OCI-LY7 (cell line): Measurements from ENCODE around the gene CDH6. TPM values are rescaled to one million over a fixed set of nuclear protein-coding genes. Genes with fewer than 3 reads are reported as not detected.

Source experiments
- BruUV-seq: library from RNA; stranded (reverse); fragments of 400-500 nt; replicated peaks from 2 replicates; lab custom pipeline; 2021; lab: Mats Ljungman, UMichigan
- CTCF ChIA-PET: fragments of 300-600 bp; sonication (Branson Sonifier 250); formaldehyde crosslinking; loops from one replicate; lab custom pipeline; 2022; ENCODE audit warnings: antibody characterized with exemption; ENCODE audit not compliant: unreplicated experiment; lab: Charles Lee
- POLR2A ChIA-PET: fragments of 300-600 bp; sonication (Branson Sonifier 250); formaldehyde crosslinking; loops from one replicate; lab custom pipeline; 2022; ENCODE audit warnings: antibody characterized with exemption; lab: Charles Lee
- DNase-seq: peaks from one replicate; pipeline ENCODE4 v3.0.0-alpha.2; 2015; ENCODE audit warnings: low spot score
- H2AFZ ChIP-seq: fragments of 200-600 bp; sonication (generic), shearing (Covaris generic); 2 replicates; pipeline ENCODE4 v1.6.1; 2014; ENCODE audit warnings: mild to moderate bottlenecking, antibody characterized with exemption, low read length, moderate library complexity
- H3K27ac ChIP-seq: fragments of 200-600 bp; sonication (generic); 2 replicates; pipeline ENCODE4 v1.5.1; 2014; ENCODE audit warnings: mixed run types, low read depth, mild to moderate bottlenecking, moderate library complexity, low read length, inconsistent platforms; ENCODE audit not compliant: poor library complexity, severe bottlenecking
- H3K36me3 ChIP-seq: fragments of 200-600 bp; sonication (generic); 2 replicates; pipeline ENCODE4 v1.6.1; 2014; ENCODE audit warnings: mild to moderate bottlenecking, antibody characterized with exemption, low read length, moderate library complexity, mixed read lengths; ENCODE audit not compliant: insufficient read depth
- H3K4me1 ChIP-seq: fragments of 200-600 bp; sonication (generic); 2 replicates; pipeline ENCODE4 v1.5.1; 2014; ENCODE audit warnings: mild to moderate bottlenecking, low read length; ENCODE audit not compliant: insufficient read depth, poor library complexity, severe bottlenecking
- H3K4me2 ChIP-seq: fragments of 200-600 bp; sonication (generic); 2 replicates; pipeline ENCODE4 v1.6.1; 2014; ENCODE audit warnings: mild to moderate bottlenecking, low read length
- H3K4me3 ChIP-seq: fragments of 200-600 bp; sonication (generic); 2 replicates; pipeline ENCODE4 v1.5.1; 2014; ENCODE audit warnings: mild to moderate bottlenecking, low read depth, low read length; ENCODE audit not compliant: poor library complexity, severe bottlenecking
- H3K79me2 ChIP-seq: fragments of 200-600 bp; sonication (generic); 2 replicates; pipeline ENCODE4 v1.6.1; 2016; ENCODE audit warnings: low read depth, mild to moderate bottlenecking, low read length, moderate library complexity, mixed read lengths; ENCODE audit not compliant: insufficient read depth
- H3K9me2 ChIP-seq: fragments of 200-600 bp; sonication (generic); 2 replicates; pipeline ENCODE4 v1.6.1; 2016; ENCODE audit warnings: mild to moderate bottlenecking, low read length, mixed read lengths; ENCODE audit not compliant: insufficient read depth
- H3K9me3 ChIP-seq: fragments of 200-600 bp; sonication (generic); 2 replicates; pipeline ENCODE4 v1.6.1; 2014; ENCODE audit warnings: mild to moderate bottlenecking, mixed run types, low read length, mixed read lengths
- H4K20me1 ChIP-seq: fragments of 200-600 bp; sonication (generic); 2 replicates; pipeline ENCODE4 v1.6.1; 2014; ENCODE audit warnings: mild to moderate bottlenecking, antibody characterized with exemption, low read length, moderate library complexity, mixed read lengths; ENCODE audit not compliant: insufficient read depth
- CTCF ChIP-seq: fragments of 200-600 bp; sonication (generic); conservative IDR thresholded peaks from 2 replicates; pipeline ENCODE4 v1.5.1; 2014; ENCODE audit warnings: mild to moderate bottlenecking, antibody characterized with exemption, low read length, moderate library complexity, mixed read lengths
- EZH2phosphoT487 ChIP-seq: fragments of 200-600 bp; sonication (generic); IDR thresholded peaks from 2 replicates; pipeline ENCODE4 v1.6.1; 2018; ENCODE audit warnings: low read depth, borderline replicate concordance, mild to moderate bottlenecking, mixed run types, antibody characterized with exemption, low read length, moderate library complexity, mixed read lengths
- intact Hi-C: fragments of 100-400 bp; cut with micrococcal nuclease; formaldehyde crosslinking; loops from one replicate; pipeline ENCODE4 v1.10.0; 2022; ENCODE audit not compliant: unreplicated experiment
- total RNA-seq, 2 experiments: library from RNA; depleted of rRNA in 1 of 2; stranded (reverse); fragments of >200 nt in 1 of 2; shearing (Covaris generic) in 1 of 2; gene quantifications; 2 replicates each; pipeline ENCODE4 v1.2.3, GENCODE V29; 2014 to 2022

CDH6 gene
- total RNA-seq, 2 experiments from 2014 or later, result not detected

- Histone ChIP-seq H3K4me3 (no peak overlapping the region), H2AFZ (no peak overlapping the region), H3K27ac (no peak overlapping the region), H3K36me3 (no peaks in the 10 kb centered on the region), H3K4me2 (no peak overlapping the region), H3K79me2 (no peaks in the 10 kb centered on the region), H4K20me1 (no peaks in the 10 kb centered on the region), H3K4me1 (no peaks in the 10 kb centered on the region), H3K9me3 (no peaks in the 10 kb centered on the region), H3K9me2 (no peaks in the 10 kb centered on the region)
- intact Hi-C loops, result no loop called here
- no peak for DNase-seq
- 0 out of 2 replicates have a peak, but pooled peaks have one; percentile 18 for TF ChIP-seq CTCF
- no peak for TF ChIP-seq EZH2phosphoT487
- no TSS peak for BruUV-seq
- POLR2A ChIA-PET, result no interaction called here
- CTCF ChIA-PET, result no interaction called here
These were observed 97.9 kb downstream of the CDH6 start for GRCh38 chr5:31291323-31291854.

- ChIA-PET POLR2A (no interaction called here), CTCF (no interaction called here)
- Histone ChIP-seq H3K4me1 (no peaks in the 10 kb centered on the region), H3K79me2 (no peaks in the 10 kb centered on the region), H2AFZ (no peak overlapping the region), H3K4me2 (no peak overlapping the region), H3K9me2 (0 out of 2 replicates have a peak, but pooled peaks cover 6% of the 10 kb centered on the region), H3K27ac (no peak overlapping the region), H3K36me3 (no peaks in the 10 kb centered on the region), H4K20me1 (no peaks in the 10 kb centered on the region), H3K9me3 (no peaks in the 10 kb centered on the region), H3K4me3 (no peak overlapping the region)
- intact Hi-C loops, result no loop called here
- BruUV-seq, result no TSS peak
- no peak for TF ChIP-seq EZH2phosphoT487
- no peak for TF ChIP-seq CTCF
- no peak for DNase-seq
These were observed 107.0 kb downstream of the CDH6 start for GRCh38 chr5:31300501-31300900.

GRCh38 chr5:31301833-31302232 lies 108.3 kb downstream of the CDH6 start:
- Histone ChIP-seq H3K4me1 (no peaks in the 10 kb centered on the region), H3K9me2 (0 out of 2 replicates have a peak, but pooled peaks cover 6% of the 10 kb centered on the region), H3K4me2 (no peak overlapping the region), H3K27ac (no peak overlapping the region), H3K36me3 (no peaks in the 10 kb centered on the region), H3K9me3 (no peaks in the 10 kb centered on the region), H3K4me3 (no peak overlapping the region), H2AFZ (no peak overlapping the region), H4K20me1 (no peaks in the 10 kb centered on the region), H3K79me2 (no peaks in the 10 kb centered on the region)
- intact Hi-C loops, result no loop called here
- DNase-seq, result no peak
- ChIA-PET CTCF (no interaction called here), POLR2A (no interaction called here)
- no TSS peak for BruUV-seq
- TF ChIP-seq CTCF (no peak), EZH2phosphoT487 (no peak)
